ENCODE results near the gene CARMIL3.

The CARMIL3 gene

GRCh38 chr14:24085215-24085614 is 33.4 kb downstream of the CARMIL3 start:
- no peak overlapping the region for H3K27ac Mint-ChIP-seq
- H3K4me3 Mint-ChIP-seq, result no peak overlapping the region

GRCh38 chr14:24086193-24086955 is 34.6 kb downstream of the CARMIL3 start:
- Mint-ChIP-seq H3K27me3 (no peaks in the 10 kb centered on the region), H3K9me3 (no peaks in the 10 kb centered on the region), H3K27ac (no peak overlapping the region), H3K4me1 (peaks cover 8% of the 10 kb centered on the region), H3K4me3 (no peak overlapping the region), H3K36me3 (ENCODE audit: low read depth) (no peaks in the 10 kb centered on the region)
- ATAC-seq (no peak), DNase-seq (no peak)

More at GRCh38 chr14:24085215-24085614, 33.4 kb downstream of the CARMIL3 start:
- H3K9me3 Mint-ChIP-seq, result no peaks in the 10 kb centered on the region
- DNase-seq, result no peak
- H3K27me3 Mint-ChIP-seq, result no peaks in the 10 kb centered on the region
- no peaks in the 10 kb centered on the region for H3K36me3 Mint-ChIP-seq (ENCODE audit: low read depth)
- H3K4me1 Mint-ChIP-seq, result peaks cover 16% of the 10 kb centered on the region
- no peak for ATAC-seq

DNA sequence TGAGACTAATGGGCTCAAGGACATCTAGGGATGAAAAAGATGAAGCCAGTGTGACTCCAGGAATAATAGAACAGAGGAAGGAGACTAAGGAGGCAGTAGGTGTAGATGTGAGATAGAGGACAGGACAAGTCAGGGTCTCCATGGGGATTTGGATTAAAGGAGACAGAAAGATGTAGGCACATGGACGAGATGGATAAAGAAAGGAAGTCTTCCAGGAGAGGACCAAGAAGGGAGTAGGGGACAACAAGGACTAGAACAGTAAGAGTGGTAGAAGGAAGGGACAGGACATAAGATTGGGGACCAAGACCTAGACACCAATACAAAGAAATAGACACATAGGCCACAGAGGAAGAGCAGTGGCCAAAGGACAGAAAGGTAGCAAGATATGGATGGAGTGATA is 35.2 kb downstream of the CARMIL3 start:
- H3K4me1 Mint-ChIP-seq, result peaks cover 5% of the 10 kb centered on the region
- H3K36me3 Mint-ChIP-seq (ENCODE audit: low read depth), result no peaks in the 10 kb centered on the region
- no peak overlapping the region for H3K4me3 Mint-ChIP-seq
- no peaks in the 10 kb centered on the region for H3K27me3 Mint-ChIP-seq
- no peaks in the 10 kb centered on the region for H3K9me3 Mint-ChIP-seq
- H3K27ac Mint-ChIP-seq, result no peak overlapping the region
- ATAC-seq, result no peak
- no peak for DNase-seq

DNA sequence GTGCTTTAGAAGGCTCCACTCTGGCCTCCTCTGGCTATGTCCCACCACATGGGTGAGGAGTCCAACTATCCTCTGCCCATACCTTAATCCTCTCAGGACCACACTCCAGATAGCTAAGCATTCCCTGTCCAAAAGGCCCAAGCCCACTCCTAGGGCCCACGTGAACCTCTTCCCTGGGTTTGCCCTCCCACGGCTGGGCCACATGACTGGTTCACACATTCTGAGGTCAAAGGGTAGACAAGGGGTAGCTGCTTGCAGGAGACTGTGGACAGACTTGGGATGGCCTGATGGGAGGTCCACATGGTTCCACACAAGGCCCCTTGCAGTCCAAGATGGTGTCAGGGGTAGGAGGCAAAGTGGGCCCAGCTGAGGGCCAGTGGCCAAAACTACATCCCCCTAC is 36.3 kb downstream of the CARMIL3 start:
- DNase-seq (no peak), ATAC-seq (no peak)
- no peak overlapping the region for H3K27ac Mint-ChIP-seq
- no peak overlapping the region for H3K4me3 Mint-ChIP-seq
- peaks cover 5% of the 10 kb centered on the region for H3K4me1 Mint-ChIP-seq
- no peaks in the 10 kb centered on the region for H3K27me3 Mint-ChIP-seq
- H3K9me3 Mint-ChIP-seq, result no peaks in the 10 kb centered on the region
- no peaks in the 10 kb centered on the region for H3K36me3 Mint-ChIP-seq (ENCODE audit: low read depth)

- H3K4me3 Mint-ChIP-seq, result no peak overlapping the region
- H3K27me3 Mint-ChIP-seq, result no peaks in the 10 kb centered on the region
- peaks cover under 1% of the 10 kb centered on the region for H3K36me3 Mint-ChIP-seq (ENCODE audit: low read depth)
- DNase-seq, result no peak
- peaks cover 10% of the 10 kb centered on the region for H3K4me1 Mint-ChIP-seq
- H3K27ac Mint-ChIP-seq, result no peak overlapping the region
- ATAC-seq, result no peak
- H3K9me3 Mint-ChIP-seq, result no peaks in the 10 kb centered on the region
Observed at GRCh38 chr14:24089890-24090289, 38.1 kb downstream of the CARMIL3 start.

GRCh38 chr14:24092110-24092504 is 40.3 kb downstream of the CARMIL3 start:
- Mint-ChIP-seq H3K27ac (peak overlapping the region; percentile 37), H3K27me3 (no peaks in the 10 kb centered on the region), H3K4me3 (no peak overlapping the region), H3K9me3 (no peaks in the 10 kb centered on the region), H3K4me1 (peaks cover 25% of the 10 kb centered on the region), H3K36me3 (ENCODE audit: low read depth) (peaks cover 18% of the 10 kb centered on the region)
- DNase-seq (no peak), ATAC-seq (no peak)

DNA sequence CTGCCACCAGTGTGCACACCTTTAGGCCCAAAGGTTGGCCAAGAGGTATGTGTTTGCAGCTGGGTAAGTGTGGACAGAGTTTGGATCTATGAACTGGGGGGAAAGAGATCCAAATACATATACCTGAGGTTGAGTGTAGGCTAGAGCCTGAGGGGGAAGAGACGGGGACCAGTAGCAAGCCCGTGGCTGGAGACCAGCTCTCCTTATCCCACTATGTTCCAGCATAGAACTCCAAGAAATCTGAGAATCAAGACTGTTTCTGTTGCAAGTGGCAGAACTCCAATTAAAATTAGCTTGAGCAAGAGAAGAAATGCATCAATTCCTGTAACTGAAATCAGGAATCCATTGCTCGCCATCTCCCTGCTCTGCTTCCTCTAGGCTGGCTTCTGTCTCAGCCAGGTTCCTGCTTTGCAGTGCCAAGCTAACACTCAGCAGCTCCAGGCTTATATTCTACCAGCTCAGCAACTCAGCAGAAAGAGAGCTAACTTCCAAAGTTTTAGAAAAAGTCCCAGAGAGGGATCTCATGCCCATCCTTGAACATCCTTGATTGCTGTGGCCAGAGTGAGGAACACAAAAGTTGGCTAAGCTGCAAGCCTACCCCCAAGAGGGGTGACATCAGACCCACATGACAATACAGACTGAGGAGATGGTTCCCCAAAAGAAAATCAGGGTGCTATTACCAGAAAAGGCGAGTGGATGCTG is 40.8 kb downstream of the CARMIL3 start:
- DNase-seq (no peak), ATAC-seq (no peak)
- Mint-ChIP-seq H3K4me1 (peaks cover 25% of the 10 kb centered on the region), H3K9me3 (no peaks in the 10 kb centered on the region), H3K27me3 (no peaks in the 10 kb centered on the region), H3K4me3 (peak overlapping the region; percentile 98), H3K36me3 (ENCODE audit: low read depth) (peaks cover 18% of the 10 kb centered on the region), H3K27ac (peak overlapping the region; percentile 97)

- peaks cover 23% of the 10 kb centered on the region for H3K36me3 Mint-ChIP-seq (ENCODE audit: low read depth)
- DNase-seq, result no peak
- peak overlapping the region; percentile 97 for H3K27ac Mint-ChIP-seq
- peak overlapping the region; percentile 98 for H3K4me3 Mint-ChIP-seq
- peaks cover 25% of the 10 kb centered on the region for H3K4me1 Mint-ChIP-seq
- no peak for ATAC-seq
- H3K9me3 Mint-ChIP-seq, result no peaks in the 10 kb centered on the region
- no peaks in the 10 kb centered on the region for H3K27me3 Mint-ChIP-seq
Observed at GRCh38 chr14:24093207-24093900, 41.5 kb downstream of the CARMIL3 start.

DNA sequence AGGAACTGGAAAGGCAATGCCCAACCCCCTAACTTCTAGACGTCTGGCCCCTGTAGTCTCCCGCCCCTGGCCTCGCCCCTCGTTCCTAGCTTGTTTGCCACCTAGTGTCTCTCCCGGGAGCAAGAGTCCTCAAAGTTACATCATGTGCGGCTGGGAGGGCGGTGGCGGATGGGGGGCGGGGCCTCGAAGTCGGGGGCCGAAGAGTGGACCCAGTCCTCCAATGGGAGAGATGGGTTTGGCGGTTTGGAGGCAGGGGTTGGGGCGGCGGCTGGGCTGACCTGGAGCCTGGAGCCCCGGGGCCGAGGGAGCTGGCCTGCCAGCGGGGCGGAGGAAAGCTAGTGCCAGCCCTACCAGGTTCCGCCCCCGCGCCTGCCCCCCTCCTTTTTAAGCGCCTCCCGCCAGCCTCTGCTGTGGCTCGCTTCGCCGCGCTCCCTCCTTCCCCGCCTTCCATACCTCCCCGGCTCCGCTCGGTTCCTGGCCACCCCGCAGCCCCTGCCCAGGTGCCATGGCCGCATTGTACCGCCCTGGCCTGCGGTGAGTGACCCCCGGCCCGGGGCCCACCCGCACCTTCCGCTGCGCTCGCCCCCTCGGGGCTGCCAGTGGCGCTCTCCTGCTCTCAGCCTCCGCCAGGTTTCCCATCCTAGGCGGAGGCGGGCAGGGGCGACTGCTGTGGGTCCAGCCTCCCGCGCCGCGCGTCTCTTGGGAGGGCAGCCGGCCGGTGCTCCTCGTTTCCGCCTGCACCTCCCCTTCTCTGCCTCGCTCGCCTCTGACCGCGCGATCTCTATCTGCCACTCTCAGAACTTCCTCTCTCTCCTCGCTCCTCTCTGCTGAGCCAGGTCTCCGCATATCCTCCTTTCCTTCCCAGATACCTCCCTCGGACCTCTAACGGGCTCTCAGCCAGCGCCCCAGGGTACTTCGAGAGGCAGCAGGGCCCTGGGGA is 42.4 kb downstream of the CARMIL3 start, which contains the start of gene PCK2:
TSS of gene PCK2 (plus strand) at position 411 of the 940 bp plus-strand sequence. CDS start at position 506, 95 bp downstream.
- Mint-ChIP-seq H3K36me3 (ENCODE audit: low read depth) (peaks cover 23% of the 10 kb centered on the region), H3K4me3 (peak within 1 kb of the TSS; percentile 98), H3K27ac (peak within 1 kb of the TSS; percentile 97), H3K9me3 (no peaks in the 10 kb centered on the region), H3K4me1 (peaks cover 25% of the 10 kb centered on the region), H3K27me3 (no peaks in the 10 kb centered on the region)
- ATAC-seq, result peak; percentile 81
- DNase-seq, result peak; percentile 90

- peaks cover 25% of the 10 kb centered on the region for H3K4me1 Mint-ChIP-seq
Observed at GRCh38 chr14:24094841-24095270, 43.0 kb downstream of the CARMIL3 start.

GRCh38 chr14:24095271-24096068 is 43.7 kb downstream of the CARMIL3 start:
- peaks cover 25% of the 10 kb centered on the region for H3K4me1 Mint-ChIP-seq
- H3K36me3 Mint-ChIP-seq (ENCODE audit: low read depth), result peaks cover 34% of the 10 kb centered on the region
- peak overlapping the region; percentile 98 for H3K4me3 Mint-ChIP-seq
- peak; percentile 65 for ATAC-seq
- H3K27ac Mint-ChIP-seq, result peak overlapping the region; percentile 97
- no peaks in the 10 kb centered on the region for H3K27me3 Mint-ChIP-seq
- peak; percentile 76 for DNase-seq
- H3K9me3 Mint-ChIP-seq, result no peaks in the 10 kb centered on the region

More at GRCh38 chr14:24094841-24095270, 43.0 kb downstream of the CARMIL3 start:
- peak; percentile 20 for DNase-seq
- no peak for ATAC-seq
- Mint-ChIP-seq H3K9me3 (no peaks in the 10 kb centered on the region), H3K4me3 (peak overlapping the region; percentile 98), H3K27me3 (no peaks in the 10 kb centered on the region), H3K27ac (peak overlapping the region; percentile 97), H3K36me3 (ENCODE audit: low read depth) (peaks cover 28% of the 10 kb centered on the region)

DNA sequence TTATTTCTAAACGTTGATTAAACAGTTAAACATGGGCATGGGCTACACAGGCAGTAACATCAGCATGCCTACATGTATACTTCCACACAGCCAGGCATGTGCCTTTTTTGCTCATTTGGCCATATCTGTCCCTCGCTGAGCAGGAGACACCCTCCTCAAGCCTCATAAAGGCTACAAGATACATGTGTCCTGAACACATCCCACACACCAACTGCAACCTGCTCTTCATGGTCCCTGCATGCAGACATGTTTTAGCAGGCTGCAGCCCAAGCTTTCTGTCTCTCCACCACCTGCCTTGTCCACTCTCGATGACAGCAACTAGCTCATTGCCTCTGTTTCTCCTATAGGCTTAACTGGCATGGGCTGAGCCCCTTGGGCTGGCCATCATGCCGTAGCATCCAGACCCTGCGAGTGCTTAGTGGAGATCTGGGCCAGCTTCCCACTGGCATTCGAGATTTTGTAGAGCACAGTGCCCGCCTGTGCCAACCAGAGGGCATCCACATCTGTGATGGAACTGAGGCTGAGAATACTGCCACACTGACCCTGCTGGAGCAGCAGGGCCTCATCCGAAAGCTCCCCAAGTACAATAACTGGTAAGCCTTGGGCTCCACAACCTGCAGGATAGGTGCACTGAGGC is 44.9 kb downstream of the CARMIL3 start:
- peak overlapping the region; percentile 54 for H3K27ac Mint-ChIP-seq
- ATAC-seq (no peak), DNase-seq (no peak)
- H3K36me3 Mint-ChIP-seq (ENCODE audit: low read depth), result peaks cover 41% of the 10 kb centered on the region
- peaks cover 25% of the 10 kb centered on the region for H3K4me1 Mint-ChIP-seq
- no peaks in the 10 kb centered on the region for H3K9me3 Mint-ChIP-seq
- H3K4me3 Mint-ChIP-seq, result peak overlapping the region; percentile 52
- H3K27me3 Mint-ChIP-seq, result no peaks in the 10 kb centered on the region
